Adipose tissue (tissue), 3 donors: ENCODE results near the gene CYBC1. TPM values are rescaled to one million over a fixed set of nuclear protein-coding genes. Genes with fewer than 3 reads are reported as not detected.

Source experiments
- H3K27ac ChIP-seq: one replicate; pipeline ENCODE4 v1.5.1; 2013; ENCODE audit warnings: low read depth, low read length
- WGBS, 3 donors: extraction: QIAGEN DNeasy Blood & Tissue Kit; methylation state at CpG; one replicate each; pipeline ENCODE4 v1.1.7; 2013; 5-methylcytosine and 5-hydroxymethylcytosine counted together
- polyA plus RNA-seq, 3 donors: library from polyadenylated mRNA; stranded (reverse); fragments of 200-250 nt; gene quantifications; one replicate each; pipeline ENCODE4 v1.2.3, GENCODE V29; 2013
- donor health status: healthy with polysubstance abuse.
- donor health status: Bipolar disorder and iron deficiency.
- donor health status: healthy.

Gene CYBC1
- polyA plus RNA-seq: 10 to 100 TPM; 42.5 to 70.0 (median 43.6) TPM

DNA sequence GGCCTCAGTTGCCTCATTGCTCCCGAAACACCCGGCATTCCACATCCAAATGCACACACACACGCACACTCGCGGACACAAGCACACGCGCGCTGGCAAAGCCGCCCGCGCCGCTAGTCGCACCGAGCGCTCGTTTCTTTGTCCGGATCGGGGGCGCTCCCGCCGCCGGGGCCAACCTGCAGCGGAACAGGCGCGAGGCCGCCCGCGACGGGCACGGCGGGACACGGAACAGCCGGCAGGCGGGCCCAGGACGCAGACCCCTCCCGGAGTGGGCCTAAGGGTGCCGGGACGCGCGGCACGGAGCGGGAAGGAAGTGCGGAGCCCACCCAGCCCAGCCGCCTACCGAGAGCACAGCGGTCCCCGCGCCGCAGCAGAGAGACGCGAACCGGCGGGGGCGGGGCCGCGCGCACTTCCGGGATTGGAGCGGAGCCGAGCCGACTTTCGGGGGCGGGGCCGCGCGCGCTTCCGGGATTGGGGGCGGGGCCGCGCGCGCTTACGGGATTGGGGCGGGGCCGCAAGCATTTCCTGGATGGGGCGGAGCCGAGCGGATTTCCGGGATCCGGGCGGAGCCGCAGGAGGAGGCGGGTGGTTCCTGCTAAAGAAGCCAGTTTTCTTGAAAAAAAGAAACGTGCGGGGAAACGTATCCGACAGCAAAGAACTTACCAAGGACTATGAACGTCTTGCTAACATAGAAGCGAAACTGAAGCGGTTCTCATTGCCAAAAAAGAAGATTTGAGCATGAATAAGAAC, at the start of gene CYBC1:
Gene CYBC1 (minus strand): TSS at position 396 of the 750 bp plus-strand sequence. CDS start 1,498 bp downstream, outside the sequence.
- peak within 1 kb of the TSS; percentile 51 for H3K27ac ChIP-seq
- WGBS, 3 donors: 0 to 1% (median 0%) methylated on average over 74 to 91 of the region's 91 CpGs

DNA sequence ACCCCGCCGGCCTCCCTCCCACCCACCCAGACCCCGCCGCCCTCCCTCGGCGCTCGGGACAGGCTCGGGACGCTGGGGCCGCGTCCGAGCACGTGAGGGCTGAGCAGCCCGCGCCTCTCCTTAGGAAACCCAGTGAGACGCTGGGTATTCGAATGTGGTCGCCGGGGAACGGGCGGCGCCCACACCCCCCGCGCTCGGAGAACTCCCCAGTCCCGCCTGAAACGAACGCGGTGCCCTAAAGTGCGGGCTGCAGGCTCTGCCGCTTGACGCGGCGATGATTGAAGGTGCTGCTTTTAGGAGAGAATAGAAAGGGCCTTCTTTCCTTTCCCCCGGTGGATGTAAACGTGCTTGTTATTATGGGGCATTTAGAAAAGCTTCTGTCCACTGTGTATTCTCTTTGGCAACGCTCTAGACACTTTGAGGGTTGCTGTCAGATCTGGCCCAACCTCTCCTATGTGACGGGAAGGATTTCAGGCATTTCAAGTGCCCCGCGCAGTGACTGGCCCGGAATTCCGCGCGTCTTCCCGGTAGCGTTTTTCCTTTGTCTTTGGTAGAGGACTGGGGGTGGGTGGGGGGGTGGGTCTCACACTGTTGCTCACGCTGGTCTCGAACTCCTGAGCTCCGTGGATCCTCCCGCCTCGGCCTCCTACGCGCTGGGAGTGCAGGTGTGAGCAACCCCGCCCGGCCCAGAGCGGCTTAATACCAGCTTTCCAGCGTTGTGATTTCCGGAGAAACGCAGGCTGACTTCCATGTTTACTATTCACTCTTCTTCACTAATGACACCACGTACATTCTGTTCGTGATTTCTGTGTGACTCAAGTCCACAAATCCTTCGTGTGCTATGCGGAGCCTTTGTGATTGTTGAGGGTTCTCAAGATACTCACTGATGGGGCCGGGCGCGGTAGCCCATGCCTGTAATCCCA, 47.2 kb upstream of the CYBC1 start:
- WGBS, 3 donors: 7 to 9% (median 8%) methylated on average over 54 to 64 of the region's 66 CpGs
- no peak overlapping the region for H3K27ac ChIP-seq

DNA sequence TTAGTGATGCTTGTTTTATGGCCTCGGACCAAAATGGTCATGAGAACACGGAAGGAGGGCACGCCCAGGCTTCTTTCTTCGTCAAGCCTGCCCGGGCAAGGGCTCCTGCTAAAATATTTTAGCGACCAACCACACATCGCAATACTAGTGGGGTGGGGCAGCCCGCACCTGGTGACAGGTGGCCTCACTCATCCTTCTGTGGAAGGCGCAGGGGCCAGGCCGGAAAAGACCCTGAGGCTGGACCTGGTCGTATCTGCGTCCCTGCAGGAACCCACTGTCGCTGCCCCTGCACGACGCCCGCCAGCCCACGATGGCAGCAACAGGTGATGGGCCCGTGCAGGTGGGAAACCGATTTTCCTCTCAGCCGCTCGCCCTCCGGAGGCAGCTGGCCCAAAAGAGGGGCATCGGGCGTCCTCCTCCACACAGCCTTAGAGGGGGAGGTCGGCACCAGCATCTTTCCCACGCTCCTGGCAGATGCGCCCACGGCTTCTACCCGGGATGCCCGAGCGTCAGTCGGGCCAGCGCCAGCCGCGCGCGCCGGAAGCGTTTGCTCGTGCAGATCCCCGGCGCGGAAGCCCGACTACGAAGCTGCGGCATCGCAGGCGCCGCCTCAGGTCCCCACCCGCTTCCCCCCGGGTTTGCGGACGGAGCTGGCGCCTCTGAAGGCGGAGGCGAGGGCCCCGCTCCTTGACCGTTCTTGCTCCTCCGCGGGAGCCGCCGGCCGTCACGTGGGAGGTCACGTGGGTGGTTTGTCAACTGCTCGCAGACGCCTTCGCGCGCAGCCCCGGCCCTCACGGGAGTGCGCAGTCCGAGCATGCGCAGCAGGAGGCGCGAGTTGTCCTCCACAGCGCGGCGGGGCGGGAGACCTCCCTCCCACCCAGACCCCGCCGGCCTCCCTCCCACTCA, 46.2 kb upstream of the CYBC1 start:
- WGBS, 3 donors: 11 to 14% (median 11%) methylated on average over 75 to 83 of the region's 83 CpGs

DNA sequence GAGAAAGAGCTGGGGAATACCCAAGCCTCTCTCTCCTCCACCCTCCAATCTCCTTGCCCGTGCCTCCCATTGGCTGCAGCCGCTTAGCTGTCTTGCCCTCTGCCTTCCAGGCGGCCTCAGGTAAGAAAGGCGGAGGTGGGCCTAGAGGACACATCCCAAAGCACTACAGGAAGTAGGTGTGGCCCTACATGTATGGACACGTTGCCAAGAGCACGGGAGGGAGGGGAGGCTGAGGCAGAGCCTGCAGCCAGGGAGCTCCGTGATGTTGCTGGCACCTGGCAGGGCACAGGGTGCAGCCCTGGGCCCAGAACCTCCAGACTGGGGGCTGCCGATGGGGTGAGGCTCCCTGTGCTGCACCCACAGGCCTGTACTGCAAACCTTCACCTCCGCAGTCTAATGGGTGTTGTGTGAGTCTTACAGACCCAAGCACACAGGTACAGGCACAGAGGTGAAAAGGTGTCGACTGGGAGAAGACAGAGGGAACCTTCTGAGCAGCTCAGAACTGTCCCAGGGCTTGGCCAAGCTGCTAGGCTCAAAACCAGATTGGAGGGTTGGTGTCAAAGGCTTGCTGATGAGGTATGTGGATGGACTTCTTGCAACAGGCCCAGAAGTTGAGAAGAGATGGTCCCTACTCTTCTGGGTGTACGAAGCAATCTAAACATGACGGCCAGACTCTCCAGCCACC, 45.4 kb upstream of the CYBC1 start:
- WGBS, 3 donors: 72 to 85% (median 75%) methylated on average over 12 of the region's 12 CpGs
- H3K27ac ChIP-seq: no peak overlapping the region

More for the DNA sequence above, 46.2 kb upstream of the CYBC1 start:
- peak overlapping the region; percentile 9 for H3K27ac ChIP-seq

DNA sequence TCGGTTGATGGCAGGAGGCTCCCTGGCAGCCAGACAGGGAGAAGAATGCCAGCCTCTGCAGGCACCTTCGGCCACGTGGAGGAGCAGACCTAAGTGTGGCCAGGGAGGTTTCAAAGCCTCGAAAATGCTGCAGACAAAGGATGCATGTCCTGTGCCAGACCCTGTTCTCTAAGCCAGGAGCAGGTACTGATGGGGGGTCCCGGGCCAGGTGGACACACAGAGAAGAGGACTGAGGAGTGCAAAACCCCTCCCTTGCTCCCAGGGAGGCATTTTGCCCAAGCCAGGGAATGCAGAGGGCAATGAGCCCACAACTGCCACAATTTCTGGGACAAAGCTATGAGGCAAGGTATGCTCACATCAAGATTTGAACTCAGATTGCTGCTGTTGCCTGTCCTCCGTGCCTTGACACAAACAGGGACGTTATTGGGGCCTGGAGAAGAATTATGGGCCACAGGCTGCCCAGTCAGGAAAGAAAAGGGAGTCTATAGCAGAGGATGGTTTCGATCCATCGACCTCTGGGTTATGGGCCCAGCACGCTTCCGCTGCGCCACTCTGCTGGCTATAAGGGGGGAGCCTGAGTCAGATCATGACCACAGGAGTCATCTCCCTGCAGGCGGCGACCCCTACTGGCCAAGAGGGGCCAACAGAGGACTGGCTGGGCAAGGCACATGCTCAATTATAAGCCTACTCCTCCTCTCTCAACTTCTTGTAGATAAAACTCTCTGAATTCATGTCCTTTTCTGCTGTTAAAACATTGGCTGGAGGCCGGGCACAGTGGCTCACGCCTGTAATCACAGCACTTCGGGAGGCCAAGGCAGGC, 43.9 kb upstream of the CYBC1 start:
- 6 to 10% (median 9%) methylated on average over 17 of the region's 17 CpGs for WGBS, 3 donors
- no peak overlapping the region for H3K27ac ChIP-seq

DNA sequence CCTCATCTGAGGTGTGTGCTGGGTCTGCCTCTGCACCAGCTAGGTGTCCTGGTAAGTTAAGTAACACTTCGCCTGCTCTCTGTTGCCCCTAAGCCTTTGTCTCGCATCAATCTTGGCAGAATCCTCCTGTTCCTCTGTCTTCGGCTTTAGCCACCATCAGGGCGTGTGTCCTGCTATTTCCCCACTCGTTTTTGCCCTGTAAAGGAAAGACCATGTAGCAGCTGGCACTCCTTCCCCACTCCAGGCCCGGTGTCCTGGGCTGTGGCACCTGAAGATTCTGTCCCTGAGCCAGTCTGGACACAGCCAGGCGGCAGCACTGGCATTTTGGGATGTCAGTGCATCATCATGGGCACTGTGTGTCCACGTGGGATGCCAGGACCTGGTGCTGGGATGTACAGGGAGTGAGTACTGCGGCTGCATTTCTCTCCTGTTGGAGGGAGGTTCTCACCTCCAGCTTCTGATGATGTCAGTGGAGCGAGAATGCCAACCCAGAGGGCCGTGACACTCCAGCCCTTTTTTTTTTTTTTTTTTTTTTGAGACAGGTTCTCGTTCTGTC, 42.8 kb upstream of the CYBC1 start:
- WGBS, 3 donors: 80 to 86% (median 85%) methylated on average over 12 of the region's 12 CpGs
- H3K27ac ChIP-seq: no peak overlapping the region

DNA sequence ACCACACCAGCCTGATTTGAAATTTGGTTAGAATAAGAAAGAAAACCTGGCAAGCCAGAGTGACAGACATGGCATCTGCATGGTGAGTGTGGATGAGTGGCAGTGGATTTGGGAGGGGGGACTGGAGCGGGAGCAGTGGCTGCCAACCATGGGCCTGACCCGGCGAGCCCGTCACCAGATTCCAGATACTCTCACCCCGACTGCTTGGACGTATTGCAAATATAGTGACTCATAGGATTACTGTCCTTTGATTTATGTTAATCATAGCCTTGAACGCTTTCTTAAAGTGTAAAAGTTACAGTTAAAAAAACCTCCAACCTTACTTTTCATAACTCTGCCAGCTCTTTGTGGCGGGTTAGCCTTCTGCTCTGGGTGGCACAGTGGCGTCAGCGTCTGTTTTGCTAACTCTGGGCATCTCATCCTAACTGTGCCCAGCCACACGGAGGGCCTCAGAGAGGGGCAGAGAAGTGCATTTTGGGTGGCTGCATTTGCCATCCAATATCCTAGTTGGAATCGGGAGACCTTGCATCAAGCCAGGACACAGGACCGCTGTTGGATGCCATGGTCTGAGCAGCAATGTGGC, 42.2 kb upstream of the CYBC1 start:
- 73 to 81% (median 78%) methylated on average over 13 of the region's 13 CpGs for WGBS, 3 donors
- H3K27ac ChIP-seq: no peak overlapping the region

DNA sequence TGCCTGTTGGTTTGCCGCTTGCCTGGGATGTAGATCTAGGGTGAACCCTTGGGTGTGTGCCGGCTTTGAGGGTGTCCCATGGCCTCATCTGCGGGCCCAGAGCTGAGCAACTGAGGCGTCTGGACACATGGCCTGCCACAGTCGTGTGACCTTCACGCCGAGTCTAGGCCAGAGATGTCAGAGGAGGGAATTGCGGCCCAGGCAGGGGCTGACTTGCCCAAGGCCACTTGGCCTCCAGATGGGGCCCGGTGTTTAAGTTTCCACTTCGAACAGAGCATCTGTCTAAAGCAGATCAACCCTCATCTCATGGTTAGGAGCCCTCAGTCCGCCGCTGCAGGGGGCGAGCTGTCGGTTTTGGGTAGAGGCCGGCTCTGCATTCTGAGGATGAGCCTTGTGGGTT, 41.0 kb upstream of the CYBC1 start:
- 86 to 97% (median 89%) methylated on average over 15 of the region's 15 CpGs for WGBS, 3 donors
- no peak overlapping the region for H3K27ac ChIP-seq

DNA sequence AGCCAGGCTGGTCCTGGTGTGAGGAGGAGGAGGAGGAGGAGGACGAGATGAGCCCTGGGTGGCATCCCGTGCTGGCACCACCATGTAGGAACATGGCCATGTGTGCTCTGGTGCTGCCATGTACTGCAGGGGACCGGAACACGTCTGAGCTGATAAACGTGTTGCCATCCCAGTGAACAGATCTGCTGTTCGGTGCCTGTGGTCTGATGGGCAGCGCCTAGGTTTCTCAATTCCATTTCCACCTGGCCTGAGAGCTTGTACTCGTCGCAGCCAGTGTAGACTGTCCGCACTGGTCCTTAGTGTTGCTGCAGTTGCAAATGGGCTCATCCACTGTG, 40.6 kb upstream of the CYBC1 start:
- no peak overlapping the region for H3K27ac ChIP-seq
- whole genome bisulfite sequencing, 3 donors: 88 to 94% (median 92%) methylated on average over 10 of the region's 10 CpGs

DNA sequence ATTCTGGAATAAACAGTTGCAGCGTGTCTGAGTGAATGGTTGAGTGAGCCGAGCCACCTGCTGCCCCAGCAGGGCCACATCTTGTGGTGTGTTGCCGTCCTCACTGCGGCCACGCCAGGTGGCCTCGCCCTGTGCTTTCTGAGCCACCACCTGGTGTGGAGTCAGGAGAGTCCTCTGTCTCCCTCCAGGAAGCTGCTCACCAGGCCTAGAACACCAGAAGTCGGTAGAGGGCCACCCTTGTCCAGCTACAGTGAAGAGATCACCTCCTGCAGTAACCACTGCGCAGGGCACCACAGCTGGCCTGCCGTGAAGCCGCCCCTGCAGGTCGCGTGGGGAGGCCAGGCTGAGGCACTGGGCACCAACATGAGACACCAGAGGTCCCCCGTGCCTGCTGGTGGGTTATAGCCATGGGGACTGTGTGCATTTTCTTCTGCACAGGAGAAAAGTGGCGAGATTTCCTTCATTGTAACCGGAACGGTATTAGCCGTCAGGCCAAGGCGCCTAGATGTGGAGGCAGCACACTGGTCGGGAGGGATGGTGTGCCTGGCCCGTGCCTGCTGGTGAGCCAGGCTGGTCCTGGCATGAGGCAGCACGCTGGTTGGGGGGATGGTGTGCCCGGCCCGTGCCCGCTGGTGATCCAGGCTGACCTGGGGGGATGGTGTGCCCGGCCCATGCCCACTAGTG, 40.1 kb upstream of the CYBC1 start:
- WGBS, 3 donors: 85 to 91% (median 90%) methylated on average over 20 to 25 of the region's 25 CpGs
- no peak overlapping the region for H3K27ac ChIP-seq

DNA sequence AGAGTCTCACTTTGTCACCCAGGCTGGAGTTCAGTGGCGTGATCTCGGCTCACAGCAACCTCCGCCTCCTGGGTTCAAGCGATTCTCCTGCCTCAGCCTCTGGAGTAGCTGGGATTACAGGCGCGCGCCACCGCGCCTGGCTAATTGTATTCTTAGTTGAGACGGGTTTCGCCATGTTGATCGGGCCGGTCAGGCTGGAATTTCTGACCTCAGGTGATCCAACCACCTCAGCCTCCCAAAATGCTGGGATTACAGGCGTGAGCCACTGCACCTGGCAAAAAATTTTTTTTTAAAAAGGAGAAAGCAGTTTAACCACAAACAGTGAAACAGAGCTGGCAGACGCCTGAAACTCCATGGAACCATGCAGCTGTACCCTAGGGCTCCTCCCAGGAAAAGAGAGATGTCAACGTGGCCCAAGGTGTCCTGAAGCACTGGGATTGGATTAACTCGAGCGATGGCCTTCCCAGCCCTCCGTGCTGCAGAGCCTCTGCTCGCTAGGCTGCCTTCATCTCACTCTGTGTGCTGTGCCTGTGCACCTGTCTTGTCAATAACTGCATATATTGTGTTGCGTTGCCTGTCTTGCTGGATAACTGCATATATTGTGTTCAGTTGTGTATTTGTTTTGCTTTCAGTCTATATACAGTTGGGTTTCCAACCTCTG, 39.4 kb upstream of the CYBC1 start:
- no peak overlapping the region for H3K27ac ChIP-seq
- WGBS, 3 donors: 89 to 93% (median 90%) methylated on average over 21 of the region's 21 CpGs

DNA sequence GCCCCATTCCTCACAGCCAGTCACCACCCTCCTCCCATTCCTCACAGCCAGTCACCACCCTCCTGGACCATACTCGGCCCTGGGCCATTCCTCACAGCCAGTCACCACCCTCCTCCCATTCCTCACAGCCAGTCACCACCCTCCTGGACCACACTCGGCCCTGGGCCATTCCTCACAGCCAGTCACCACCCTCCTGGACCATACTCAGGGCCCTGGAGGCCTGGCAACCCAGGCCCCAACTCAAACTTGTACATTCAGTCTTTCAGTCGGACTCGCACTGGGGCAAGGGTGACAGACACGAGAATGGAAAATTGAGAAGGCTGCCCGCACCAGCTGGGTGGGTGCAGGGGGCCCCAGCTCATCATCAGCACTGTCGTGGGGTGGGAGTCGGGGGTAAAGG, 38.6 kb upstream of the CYBC1 start:
- WGBS, 3 donors: 67 to 70% (median 69%) methylated on average over 8 of the region's 8 CpGs
- H3K27ac ChIP-seq: peak overlapping the region; percentile 51

DNA sequence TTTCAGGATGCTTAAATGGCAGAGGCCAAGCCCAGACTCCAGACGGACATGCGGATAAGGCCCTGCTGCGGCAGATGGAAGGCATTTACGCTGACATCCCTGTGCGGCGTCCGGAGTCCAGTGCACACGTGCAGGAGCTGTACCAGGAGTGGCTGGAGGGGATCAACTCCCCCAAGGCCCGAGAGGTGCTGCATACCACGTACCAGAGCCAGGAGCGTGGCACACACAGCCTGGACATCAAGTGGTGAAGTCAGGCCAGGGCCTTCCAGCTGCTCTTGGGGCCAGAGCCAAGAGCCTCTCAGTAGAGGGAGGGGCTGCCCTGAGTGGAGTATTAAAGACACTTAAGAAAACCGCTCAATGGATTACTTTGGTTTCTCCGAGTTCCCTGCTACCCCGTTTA, 37.4 kb upstream of the CYBC1 start:
- no peak overlapping the region for H3K27ac ChIP-seq
- 80 to 88% (median 85%) methylated on average over 14 of the region's 14 CpGs for WGBS, 3 donors

DNA sequence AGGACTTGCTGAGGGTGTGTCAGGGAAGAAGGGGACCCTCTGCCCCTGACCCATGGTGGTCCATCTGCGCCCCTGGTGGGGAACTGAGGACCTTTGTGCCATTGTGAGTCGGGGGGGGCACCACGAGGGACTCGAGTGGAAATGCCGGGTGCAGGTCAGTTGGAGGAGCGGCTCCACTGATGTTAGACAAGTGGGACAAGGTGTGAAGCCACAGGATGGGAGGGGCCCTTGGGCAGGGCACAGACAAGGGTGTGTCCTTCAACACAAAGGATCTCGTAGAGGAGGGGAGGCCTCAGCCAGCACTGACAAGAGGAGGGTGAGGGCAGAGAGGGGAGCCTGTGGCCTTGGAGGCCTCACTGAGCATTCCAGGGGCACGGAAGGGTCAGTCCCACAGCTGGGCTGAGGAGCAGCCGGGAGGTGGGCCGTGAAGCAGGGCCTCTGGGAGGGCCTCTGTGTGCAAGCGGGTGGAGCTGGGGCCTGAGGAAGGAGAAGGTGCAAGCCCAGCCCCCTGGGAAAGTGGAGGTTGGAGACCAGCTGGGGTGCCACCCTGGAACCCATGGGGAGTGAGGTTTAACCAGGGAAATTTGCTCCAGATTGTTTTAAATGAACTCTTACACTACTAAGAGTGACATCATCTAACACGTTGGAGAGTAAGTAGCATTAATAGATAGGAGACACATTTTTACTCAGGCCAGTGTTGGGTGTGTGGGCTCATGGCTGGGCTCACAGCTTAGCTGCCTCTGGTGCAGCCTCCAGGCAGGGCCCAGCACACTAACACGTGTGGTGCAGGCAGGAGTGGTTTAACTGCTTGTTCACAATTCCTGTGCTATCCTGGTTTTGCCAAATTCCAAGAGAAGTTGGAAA, 35.9 kb upstream of the CYBC1 start:
- H3K27ac ChIP-seq: no peak overlapping the region
- WGBS, 3 donors: 79 to 84% (median 80%) methylated on average over 13 of the region's 13 CpGs

DNA sequence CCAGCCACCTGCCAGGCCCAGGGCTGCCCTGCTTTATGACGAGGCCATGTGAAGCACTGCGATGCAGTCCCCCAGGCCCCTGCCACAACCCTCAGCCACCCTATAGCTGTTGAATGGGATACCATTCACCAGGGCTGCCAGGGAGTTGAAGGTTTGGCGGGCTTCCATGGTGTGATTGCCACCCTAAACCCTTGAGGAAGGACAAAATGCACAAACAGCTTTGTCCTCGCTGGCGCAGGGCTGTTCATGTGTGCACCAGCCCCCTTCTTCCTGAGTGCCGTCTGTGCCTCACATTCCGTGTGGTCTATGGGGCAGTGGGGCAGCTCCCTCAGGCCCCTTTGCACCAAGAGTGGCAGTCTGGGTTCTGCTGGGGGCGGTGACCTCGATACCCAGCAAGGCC, 33.3 kb upstream of the CYBC1 start:
- WGBS, 3 donors: 88 to 96% (median 95%) methylated on average over 9 of the region's 9 CpGs
- H3K27ac ChIP-seq: no peak overlapping the region
